GM21529 (cell line): ENCODE measurements around the gene ROBO1.

Source experiments
- ATAC-seq: cut with Tn5 transposase; IDR thresholded peaks from one replicate; pipeline ENCODE4 v1.9.1; 2021; ENCODE audit not compliant: unreplicated experiment

ROBO1 gene

DNA sequence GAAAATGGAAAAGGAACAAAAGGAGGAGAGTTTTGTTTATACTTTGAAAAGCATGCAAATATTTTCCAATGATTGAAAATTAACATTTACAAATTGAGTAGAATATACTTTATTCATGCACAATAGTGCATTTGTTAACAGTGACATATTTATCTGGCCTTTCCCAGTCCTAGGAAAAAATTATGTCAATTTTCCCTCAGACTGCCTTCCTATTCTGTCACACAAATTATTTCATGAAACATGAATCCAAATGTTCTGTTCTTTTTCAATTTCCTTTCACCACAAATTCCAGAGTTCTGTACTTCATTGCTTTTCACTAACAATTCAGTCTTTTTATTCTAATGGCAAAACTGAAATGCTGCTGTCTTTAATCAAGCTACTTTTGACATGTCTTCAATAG, 945.1 kb downstream of the ROBO1 start:
- no peak for ATAC-seq

DNA sequence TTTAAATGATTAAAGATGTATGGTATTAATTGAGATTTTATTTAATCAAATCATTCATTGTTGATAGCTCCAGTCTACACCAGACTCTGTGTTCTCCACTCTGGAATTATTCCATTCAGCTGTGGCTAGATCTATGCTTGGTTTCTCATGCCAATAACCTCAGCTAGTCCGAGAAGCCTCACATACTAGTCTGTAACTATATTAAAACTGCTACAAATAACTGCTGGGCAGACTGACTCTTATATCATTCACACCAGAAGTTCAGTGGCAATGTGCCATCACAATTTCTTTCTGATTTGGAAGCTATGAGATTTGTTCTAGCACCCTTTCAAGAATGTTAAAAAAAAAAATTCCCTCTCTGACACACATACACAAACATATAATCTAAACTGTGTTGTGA, 947.3 kb downstream of the ROBO1 start:
- no peak for ATAC-seq

- ATAC-seq: no peak
Measured at GRCh38 chr3:78818161-78818985, 949.4 kb downstream of the ROBO1 start.

DNA sequence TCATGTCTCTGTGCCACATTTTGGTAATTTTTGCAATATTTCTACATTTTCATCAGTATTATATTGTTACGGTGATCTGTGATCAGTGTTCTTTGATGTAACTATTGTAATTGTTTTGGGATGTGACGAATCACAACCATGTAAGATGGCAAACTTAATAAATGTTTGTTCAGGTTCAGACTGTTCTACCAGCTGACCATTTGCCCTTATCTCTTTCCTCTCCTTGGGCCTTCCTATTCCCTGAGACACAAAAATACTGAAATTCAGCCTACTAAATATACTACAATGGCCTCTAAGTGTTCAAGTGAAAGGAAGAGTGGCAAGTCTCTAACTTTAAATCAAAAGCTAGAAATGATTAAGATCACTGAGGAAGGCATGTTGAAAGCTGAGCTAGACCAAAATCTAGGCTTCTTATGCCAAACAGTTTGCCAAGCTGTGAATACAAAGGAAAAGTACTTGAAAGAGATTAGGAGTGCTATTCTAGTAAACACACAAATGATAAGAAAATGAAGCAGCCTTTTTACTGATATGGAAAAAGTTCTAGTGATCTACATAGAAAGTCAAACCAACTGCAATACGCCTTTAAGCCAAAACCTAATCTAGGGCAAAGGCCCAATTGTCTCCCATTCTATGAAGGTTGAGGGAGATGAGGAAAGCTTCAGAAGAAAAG, 952.8 kb downstream of the ROBO1 start:
- no peak for ATAC-seq

- no peak for ATAC-seq
Measured at GRCh38 chr3:78812166-78812565, 955.6 kb downstream of the ROBO1 start.

GRCh38 chr3:78809966-78810365, 957.8 kb downstream of the ROBO1 start:
- no peak for ATAC-seq

DNA sequence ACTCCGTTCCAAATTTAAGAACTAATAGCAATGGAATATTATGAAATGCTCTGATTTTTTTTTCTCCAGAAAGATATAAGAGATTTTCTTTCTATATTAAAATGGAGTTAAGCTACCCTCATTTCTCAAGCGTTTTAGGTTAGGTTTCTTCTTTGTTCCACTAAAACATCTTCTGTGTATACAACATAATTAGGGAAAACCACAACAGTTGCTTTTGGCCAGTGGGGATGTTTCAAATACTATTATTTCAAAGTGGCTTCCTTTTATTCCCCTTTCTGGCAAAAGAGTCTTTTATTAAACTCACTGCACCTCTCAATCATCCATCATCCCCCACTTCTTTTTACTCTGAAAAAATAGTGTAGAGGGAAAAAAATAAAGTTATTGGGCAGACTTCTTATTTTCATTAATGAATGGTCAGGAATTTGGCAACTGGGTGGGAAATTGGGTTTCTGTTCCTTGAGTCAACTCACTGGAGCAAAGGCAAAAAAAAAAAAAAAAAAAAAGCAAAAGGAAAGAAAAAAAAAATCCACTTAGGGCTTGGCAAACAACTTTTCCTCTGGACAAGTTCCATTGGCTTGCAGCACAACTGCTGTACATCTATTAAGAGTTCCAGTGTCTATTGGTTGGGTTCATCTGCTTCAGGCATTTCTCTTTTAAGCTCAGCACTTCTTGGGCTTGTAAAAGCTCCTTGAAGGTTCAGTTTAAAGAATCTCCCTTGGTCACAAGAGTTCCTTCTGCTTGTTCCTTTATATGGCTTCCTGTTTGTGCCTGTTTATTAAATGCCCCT, 963.4 kb downstream of the ROBO1 start:
- no peak for ATAC-seq

GRCh38 chr3:78802562-78802930, 965.3 kb downstream of the ROBO1 start:
- no peak for ATAC-seq

GRCh38 chr3:78801926-78802561, 965.8 kb downstream of the ROBO1 start:
- ATAC-seq: no peak

DNA sequence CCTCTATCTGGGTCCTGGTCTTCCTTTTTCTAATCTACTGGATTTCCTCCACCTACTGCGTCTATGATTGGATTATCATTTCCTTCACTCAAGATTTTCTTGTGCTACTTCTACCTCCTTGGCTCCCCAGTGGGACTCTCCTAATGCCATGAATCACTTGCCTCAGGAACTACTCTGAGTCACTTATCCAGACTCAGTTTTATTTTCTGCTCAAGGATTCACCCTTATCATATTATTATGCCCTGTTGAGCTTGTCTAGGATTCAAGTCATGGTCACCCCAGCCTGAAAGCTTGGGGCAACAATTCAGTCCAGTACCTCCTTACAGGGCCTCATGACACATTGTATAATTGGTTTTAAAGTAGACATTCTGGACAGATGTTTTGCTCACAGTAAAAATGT, 968.1 kb downstream of the ROBO1 start:
- ATAC-seq: no peak

- ATAC-seq: no peak
Measured at GRCh38 chr3:78798266-78798832, 969.4 kb downstream of the ROBO1 start.

DNA sequence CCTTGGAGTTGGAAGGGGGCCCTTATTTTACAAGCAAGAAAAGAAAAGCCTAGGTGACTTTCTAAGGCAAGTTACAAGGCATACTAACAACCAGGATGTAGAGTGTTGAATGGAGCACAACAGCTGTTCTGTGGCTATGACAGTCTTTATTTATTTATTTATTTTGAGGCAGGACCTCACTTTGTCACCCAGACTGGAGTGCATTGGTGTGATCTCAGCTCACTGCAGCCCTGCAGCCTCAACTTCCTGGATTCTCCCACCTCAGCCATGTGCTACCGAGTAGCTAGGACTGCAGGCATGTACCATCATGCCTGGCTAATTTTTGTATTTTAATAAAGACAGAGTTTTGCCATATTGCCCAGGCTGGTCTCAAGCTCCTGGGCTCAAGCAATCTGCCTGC, 973.4 kb downstream of the ROBO1 start:
- no peak for ATAC-seq

GRCh38 chr3:78792733-78793132, 975.1 kb downstream of the ROBO1 start:
- no peak for ATAC-seq

GRCh38 chr3:78792212-78792611, 975.6 kb downstream of the ROBO1 start:
- ATAC-seq: no peak

DNA sequence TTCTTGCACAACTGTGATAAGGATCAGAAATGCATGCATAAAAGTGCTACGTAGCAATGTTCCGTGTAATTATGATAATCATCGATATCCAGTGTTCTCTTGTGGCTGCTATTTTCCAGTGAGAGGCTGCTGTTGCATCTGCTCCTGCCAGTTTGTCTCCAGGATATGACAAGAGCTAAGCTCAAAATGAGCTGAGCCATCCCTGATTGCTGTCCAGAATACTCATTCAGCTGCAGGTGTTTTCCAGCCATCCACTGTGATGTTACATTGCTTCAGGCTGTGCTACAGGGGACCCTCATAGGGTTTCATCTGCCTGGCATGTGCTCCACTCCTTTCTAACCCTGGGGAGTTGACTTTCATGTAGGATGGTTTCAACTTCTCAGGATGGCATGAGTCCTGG, 976.0 kb downstream of the ROBO1 start:
- ATAC-seq: no peak

GRCh38 chr3:78788839-78789238, 979.0 kb downstream of the ROBO1 start:
- no peak for ATAC-seq

DNA sequence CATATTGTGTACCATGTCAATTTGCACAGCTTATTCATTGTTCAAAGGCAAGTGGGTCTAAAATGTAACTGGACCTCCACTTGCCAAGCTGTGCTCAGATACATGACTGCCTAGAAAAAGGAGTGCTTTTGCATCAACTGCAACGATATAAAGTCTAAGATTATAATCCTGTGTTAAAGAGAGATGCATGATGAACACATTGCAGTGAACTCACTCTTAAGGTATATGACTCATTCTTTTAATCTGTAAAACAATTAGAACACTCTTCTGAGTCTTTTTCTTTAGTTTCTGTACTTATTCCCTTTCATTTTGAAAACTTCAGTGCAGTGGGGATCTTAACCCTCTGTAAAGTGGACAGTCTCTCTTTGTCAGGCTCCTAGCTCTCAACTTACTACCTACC, 982.8 kb downstream of the ROBO1 start:
- ATAC-seq: no peak

- ATAC-seq: no peak
Measured at GRCh38 chr3:78781351-78781750, 986.4 kb downstream of the ROBO1 start.

DNA sequence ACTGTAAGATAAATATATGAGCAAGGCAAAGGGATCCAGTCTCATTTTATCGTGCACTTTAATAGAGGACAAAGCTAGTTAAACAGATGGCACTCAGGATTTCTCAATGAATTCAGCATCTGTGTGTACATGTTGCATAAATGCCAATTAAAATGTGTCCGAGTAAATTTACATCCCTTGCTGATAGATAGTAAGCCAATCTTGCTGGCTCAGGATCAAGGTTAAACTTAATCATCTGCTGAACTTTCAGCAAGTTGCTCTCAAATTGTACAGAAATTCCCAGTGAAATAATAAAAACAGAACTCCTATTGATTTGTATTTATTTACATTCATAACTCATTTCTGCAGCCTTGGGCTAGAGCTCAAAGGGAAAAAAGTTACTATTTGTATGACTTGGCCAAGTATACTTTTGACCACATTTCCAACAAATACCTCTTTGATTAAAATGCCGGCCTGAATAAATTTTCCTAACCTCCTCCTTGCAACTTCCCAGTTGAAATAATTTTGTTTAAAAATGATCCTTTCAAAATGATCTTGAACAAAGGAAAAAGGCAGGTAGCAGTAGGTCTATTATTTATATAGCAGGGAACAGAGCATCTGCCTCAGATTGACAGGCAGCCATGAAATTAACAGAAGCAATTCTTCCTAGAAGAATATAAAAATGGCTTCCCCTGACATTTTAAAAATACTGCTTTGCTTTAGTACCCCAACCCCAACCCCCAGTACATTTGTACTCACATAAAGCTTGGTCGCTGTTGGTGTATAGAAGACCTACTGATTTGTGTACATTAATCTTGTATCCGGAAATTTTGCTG, 1001.9 kb downstream of the ROBO1 start:
- no peak for ATAC-seq

DNA sequence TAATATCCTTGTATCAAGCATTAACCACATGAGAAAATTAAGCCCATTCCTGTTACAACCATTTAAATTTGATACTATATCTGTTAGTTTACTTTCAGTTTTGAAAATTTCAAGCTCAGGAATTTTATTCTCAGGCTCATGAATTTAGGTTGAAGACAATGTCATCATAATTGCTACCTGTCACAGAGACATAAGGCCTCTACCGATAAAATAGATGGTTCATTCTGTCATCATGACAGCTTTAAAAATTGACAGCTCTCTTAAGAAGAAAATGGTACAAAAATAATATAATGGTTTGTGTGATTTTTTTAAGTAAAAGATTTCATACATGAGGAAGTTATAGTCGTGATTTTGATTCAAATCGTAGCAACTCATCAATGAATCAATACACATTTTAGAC, 1003.2 kb downstream of the ROBO1 start:
- no peak for ATAC-seq
